ENCODE results near the gene URB2.

- TF ChIP-seq ARID4B (CRISPR knock-in tag; IDR thresholded peaks at IDR 0.05; ENCODE audit: borderline replicate concordance) (no peak), ETV6 (CRISPR knock-in tag; IDR thresholded peaks at IDR 0.05) (no peak), CTCF (IDR thresholded peaks at IDR 0.05) (no peak), NR2C2 (CRISPR knock-in tag; IDR thresholded peaks at IDR 0.05) (no peak), CREB1 (CRISPR knock-in tag; IDR thresholded peaks at IDR 0.05) (no peak), E2F5 (CRISPR knock-in tag; IDR thresholded peaks at IDR 0.05) (no peak), STAT6 (CRISPR knock-in tag; conservative IDR thresholded peaks at IDR 0.05; ENCODE audit: low read depth) (no peak), FOXJ3 (CRISPR knock-in tag; IDR thresholded peaks at IDR 0.05; ENCODE audit: borderline replicate concordance) (no peak), ZNF138 (CRISPR knock-in tag; conservative IDR thresholded peaks at IDR 0.05) (no peak), ATF3 (CRISPR knock-in tag; conservative IDR thresholded peaks at IDR 0.05) (no peak)
These were observed 7.0 kb upstream of the URB2 start for GRCh38 chr1:229619002-229619401.

Data from WTC11 (cell line).